ENCODE results near the gene KRTAP21-3. TPM values are rescaled to one million over a fixed set of nuclear protein-coding genes. Genes with fewer than 3 reads are reported as not detected.
A peak's percentile ranks its signal among the peaks of the same experiment; 100 is the strongest.

The KRTAP21-3 gene
- total RNA-seq, 1 experiment from 2014 or later = not detected

DNA sequence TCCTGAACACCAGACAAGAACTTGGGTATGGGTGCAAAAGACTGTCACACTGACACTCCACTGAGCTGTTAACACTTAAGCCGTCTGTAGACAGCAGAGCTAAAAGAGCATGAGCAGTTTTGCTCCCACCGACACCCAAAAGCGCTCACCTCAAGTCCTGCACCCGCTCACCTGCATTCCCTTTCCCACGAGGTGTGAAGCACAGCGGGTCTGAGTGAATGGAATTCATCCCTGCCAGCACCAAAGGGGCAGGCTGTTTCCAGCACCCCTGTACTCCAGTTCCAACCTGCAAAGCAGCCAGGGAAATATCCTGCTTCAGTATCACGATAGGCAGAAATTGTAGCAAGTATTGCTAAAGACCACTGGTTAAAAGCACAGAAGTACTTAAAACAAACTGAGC, 28.8 kb downstream of the KRTAP21-3 start:
- no peaks in the 10 kb centered on the region for H3K27me3 ChIP-seq (ENCODE audit: low read length)
- no peak for ATAC-seq
- ChIA-PET POLR2A (ENCODE audit: unreplicated experiment) (no interaction called here), CTCF (no interaction called here)
- intact Hi-C loops (cut with micrococcal nuclease) = no loop called here
- no peaks in the 10 kb centered on the region for H3F3A ChIP-seq (ENCODE audit: low read length, unreplicated experiment)
- no peaks in the 10 kb centered on the region for H3K36me3 ChIP-seq (ENCODE audit: low read depth, low read length)
- H3K4me3 ChIP-seq (ENCODE audit: low read length) = no peak overlapping the region
- no peaks in the 10 kb centered on the region for H4K20me1 ChIP-seq (ENCODE audit: low read length)
- no peaks in the 10 kb centered on the region for H3K79me2 ChIP-seq (ENCODE audit: low read length)
- no peaks in the 10 kb centered on the region for H3K9me2 ChIP-seq (replicated peaks; ENCODE audit: low read length)
- DNase-seq = no peak
- H3K9ac ChIP-seq (ENCODE audit: low read length) = no peak overlapping the region
- H2AFZ ChIP-seq (ENCODE audit: low read length) = no peak overlapping the region
- no peak overlapping the region for H3K27ac ChIP-seq (ENCODE audit: low read length)
- H3K9me3 ChIP-seq (ENCODE audit: low read length) = no peaks in the 10 kb centered on the region
- no peaks in the 10 kb centered on the region for H3K4me1 ChIP-seq (ENCODE audit: insufficient read depth, low read length)
- H3K4me2 ChIP-seq (ENCODE audit: low read length) = no peak overlapping the region
- TF ChIP-seq EZH2 (IDR thresholded peaks at IDR 0.05; ENCODE audit: low read length, unreplicated experiment) = no peak
- no peak for TF ChIP-seq CTCF (conservative IDR thresholded peaks at IDR 0.05; ENCODE audit: low read depth, low read length)
- no peak for TF ChIP-seq EZH2phosphoT487 (IDR thresholded peaks at IDR 0.05; ENCODE audit: borderline replicate concordance, low read length)
- no TSS peak for BruUV-seq (replicated peaks)

DNA sequence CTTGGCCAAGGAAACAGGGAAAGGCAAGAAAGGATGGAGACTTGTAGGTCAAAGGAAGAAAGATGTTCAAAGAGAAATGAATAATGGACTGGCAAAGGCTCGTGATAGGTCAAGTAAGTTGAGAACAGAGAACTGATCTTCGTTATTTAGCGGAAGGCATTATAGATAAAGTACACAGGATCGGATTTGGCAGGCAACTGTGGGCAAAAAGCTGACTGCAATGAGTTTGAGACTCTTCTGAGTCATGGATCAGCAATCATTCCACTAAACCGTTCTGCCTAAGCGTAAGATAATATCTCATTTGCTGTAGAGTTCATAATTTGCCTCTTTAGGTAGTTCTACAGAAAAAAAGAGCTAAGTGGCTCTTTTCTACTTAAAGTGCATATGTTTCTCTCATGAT, 34.1 kb downstream of the KRTAP21-3 start:
- Histone ChIP-seq H3K4me2 (ENCODE audit: low read length) (no peak overlapping the region), H4K20me1 (ENCODE audit: low read length) (no peaks in the 10 kb centered on the region), H3F3A (ENCODE audit: low read length, unreplicated experiment) (no peaks in the 10 kb centered on the region), H3K9me3 (ENCODE audit: low read length) (no peaks in the 10 kb centered on the region), H3K9me2 (replicated peaks; ENCODE audit: low read length) (no peaks in the 10 kb centered on the region), H3K4me1 (ENCODE audit: insufficient read depth, low read length) (no peaks in the 10 kb centered on the region), H3K27me3 (ENCODE audit: low read length) (no peaks in the 10 kb centered on the region), H2AFZ (ENCODE audit: low read length) (no peak overlapping the region), H3K9ac (ENCODE audit: low read length) (no peak overlapping the region), H3K79me2 (ENCODE audit: low read length) (no peaks in the 10 kb centered on the region), H3K4me3 (ENCODE audit: low read length) (no peak overlapping the region), H3K27ac (ENCODE audit: low read length) (no peak overlapping the region), H3K36me3 (ENCODE audit: low read depth, low read length) (no peaks in the 10 kb centered on the region)
- ChIA-PET CTCF (no interaction called here), POLR2A (ENCODE audit: unreplicated experiment) (interaction anchor here (0.6 kb wide), 1 partner anchor 236 kb away, joined by 5 read pairs; no protein-coding TSS in a partner anchor)
- peak; percentile 22 for DNase-seq
- TF ChIP-seq EZH2phosphoT487 (IDR thresholded peaks at IDR 0.05; ENCODE audit: borderline replicate concordance, low read length) = no peak
- no peak for TF ChIP-seq EZH2 (IDR thresholded peaks at IDR 0.05; ENCODE audit: low read length, unreplicated experiment)
- no peak for TF ChIP-seq CTCF (conservative IDR thresholded peaks at IDR 0.05; ENCODE audit: low read depth, low read length)
- intact Hi-C loops (cut with micrococcal nuclease) = no loop called here
- 0 out of 2 replicates have a peak, but pooled peaks have one; percentile 31 for ATAC-seq
- BruUV-seq (replicated peaks) = no TSS peak

DNA sequence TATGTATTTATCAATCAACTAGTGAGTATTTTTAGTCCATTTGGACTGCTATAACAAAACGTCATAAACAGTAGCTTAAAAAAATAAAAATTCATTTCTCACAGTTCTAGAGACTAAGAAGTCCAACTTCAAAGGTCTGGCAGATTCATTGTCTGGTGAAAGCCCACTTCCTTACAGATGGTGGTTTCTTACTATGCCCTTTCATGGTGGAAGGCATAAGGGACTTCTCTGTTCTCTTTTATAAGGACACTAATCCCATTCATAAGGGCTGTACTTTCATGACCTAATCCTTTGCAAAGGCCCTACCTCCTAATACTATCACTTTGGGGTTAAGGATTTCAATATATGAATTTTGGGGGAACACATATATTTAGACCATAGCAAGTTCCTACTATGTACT, 38.0 kb downstream of the KRTAP21-3 start:
- Histone ChIP-seq H3K4me3 (ENCODE audit: low read length) (no peak overlapping the region), H3K9me2 (replicated peaks; ENCODE audit: low read length) (0 out of 2 replicates have a peak, but pooled peaks cover 5% of the 10 kb centered on the region), H3K27ac (ENCODE audit: low read length) (no peak overlapping the region), H3K36me3 (ENCODE audit: low read depth, low read length) (no peaks in the 10 kb centered on the region), H4K20me1 (ENCODE audit: low read length) (no peaks in the 10 kb centered on the region), H3K9me3 (ENCODE audit: low read length) (no peaks in the 10 kb centered on the region), H2AFZ (ENCODE audit: low read length) (no peak overlapping the region), H3F3A (ENCODE audit: low read length, unreplicated experiment) (no peaks in the 10 kb centered on the region), H3K27me3 (ENCODE audit: low read length) (no peaks in the 10 kb centered on the region), H3K4me2 (ENCODE audit: low read length) (no peak overlapping the region), H3K9ac (ENCODE audit: low read length) (no peak overlapping the region), H3K79me2 (ENCODE audit: low read length) (no peaks in the 10 kb centered on the region), H3K4me1 (ENCODE audit: insufficient read depth, low read length) (no peaks in the 10 kb centered on the region)
- no TSS peak for BruUV-seq (replicated peaks)
- ATAC-seq = no peak
- TF ChIP-seq CTCF (conservative IDR thresholded peaks at IDR 0.05; ENCODE audit: low read depth, low read length) (no peak), EZH2phosphoT487 (IDR thresholded peaks at IDR 0.05; ENCODE audit: borderline replicate concordance, low read length) (no peak), EZH2 (IDR thresholded peaks at IDR 0.05; ENCODE audit: low read length, unreplicated experiment) (no peak)
- ChIA-PET CTCF (no interaction called here), POLR2A (ENCODE audit: unreplicated experiment) (no interaction called here)
- DNase-seq = no peak
- intact Hi-C loops (cut with micrococcal nuclease) = no loop called here
